H9 (cell line): ENCODE measurements around the gene CDC5L. TPM values are rescaled to one million over a fixed set of nuclear protein-coding genes. Genes with fewer than 3 reads are reported as not detected.

ENCODE experiments used
- DNase-seq: peaks from one replicate; pipeline ENCODE4 v3.0.0-alpha.2; 2017
- H2AFZ ChIP-seq: one replicate; pipeline ENCODE4 v1.6.1; 2013; ENCODE audit warnings: mild to moderate bottlenecking, low read length, control low read depth, moderate library complexity
- H2AK5ac ChIP-seq: 2 replicates; pipeline ENCODE4 v1.6.1; 2013; ENCODE audit warnings: low read length, control low read depth, mixed read lengths; ENCODE audit not compliant: insufficient read length
- H2BK120ac ChIP-seq: one replicate; pipeline ENCODE4 v1.6.1; 2013; ENCODE audit warnings: low read depth, mild to moderate bottlenecking, low read length, control low read depth, inconsistent platforms; ENCODE audit not compliant: poor library complexity, severe bottlenecking
- H2BK12ac ChIP-seq: 2 replicates; pipeline ENCODE4 v1.6.1; 2013; ENCODE audit warnings: low read length, control low read depth, mixed read lengths, low read depth; ENCODE audit not compliant: insufficient read length
- H2BK15ac ChIP-seq: 2 replicates; pipeline ENCODE4 v1.6.1; 2013; ENCODE audit warnings: low read depth, low read length, control low read depth
- H2BK20ac ChIP-seq: one replicate; pipeline ENCODE4 v1.6.1; 2013; ENCODE audit warnings: low read depth, mild to moderate bottlenecking, low read length, control low read depth, inconsistent platforms; ENCODE audit not compliant: poor library complexity, severe bottlenecking
- H2BK5ac ChIP-seq: 2 replicates; pipeline ENCODE4 v1.6.1; 2013; ENCODE audit warnings: low read length, control low read depth, mixed read lengths; ENCODE audit not compliant: insufficient read length
- H3K14ac ChIP-seq: 2 replicates; pipeline ENCODE4 v1.6.1; 2013; ENCODE audit warnings: low read length, control low read depth; ENCODE audit not compliant: insufficient read depth
- H3K18ac ChIP-seq: 2 replicates; pipeline ENCODE4 v1.6.1; 2013; ENCODE audit warnings: low read depth, mild to moderate bottlenecking, mixed read lengths, low read length, control low read depth; ENCODE audit not compliant: insufficient read length
- H3K23ac ChIP-seq: 2 replicates; pipeline ENCODE4 v1.6.1; 2013; ENCODE audit warnings: low read length, control low read depth, mixed read lengths, low read depth; ENCODE audit not compliant: insufficient read length
- H3K23me2 ChIP-seq: 2 replicates; pipeline ENCODE4 v1.6.1; 2013; ENCODE audit warnings: low read depth, mild to moderate bottlenecking, mixed read lengths, low read length, control low read depth; ENCODE audit not compliant: insufficient read length, poor library complexity, severe bottlenecking
- H3K27ac ChIP-seq: 2 replicates; pipeline ENCODE4 v1.5.1; 2013; ENCODE audit warnings: low read length, control low read depth, mixed read lengths, low read depth; ENCODE audit not compliant: insufficient read length
- H3K27me3 ChIP-seq: 2 replicates; pipeline ENCODE4 v1.6.1; 2013; ENCODE audit warnings: low read length, control low read depth, inconsistent platforms; ENCODE audit not compliant: insufficient read depth
- H3K4ac ChIP-seq: 2 replicates; pipeline ENCODE4 v1.6.1; 2013; ENCODE audit warnings: low read depth, mild to moderate bottlenecking, control low read depth, inconsistent platforms, low read length, moderate library complexity
- H3K4me1 ChIP-seq: 2 replicates; pipeline ENCODE4 v1.6.1; 2013; ENCODE audit warnings: low read length, control low read depth, inconsistent platforms; ENCODE audit not compliant: insufficient read depth
- H3K4me2 ChIP-seq: 2 replicates; pipeline ENCODE4 v1.6.1; 2013; ENCODE audit warnings: low read length, control low read depth, mixed read lengths; ENCODE audit not compliant: insufficient read length, insufficient read depth
- H3K56ac ChIP-seq: 2 replicates; pipeline ENCODE4 v1.6.1; 2013; ENCODE audit warnings: low read depth, mild to moderate bottlenecking, mixed read lengths, low read length, control low read depth; ENCODE audit not compliant: insufficient read length
- H3K79me1 ChIP-seq: 2 replicates; pipeline ENCODE4 v1.6.1; 2013; ENCODE audit warnings: low read depth, mild to moderate bottlenecking, moderate library complexity, low read length, control low read depth, inconsistent platforms; ENCODE audit not compliant: insufficient read depth, poor library complexity, severe bottlenecking
- H3K79me2 ChIP-seq: 2 replicates; pipeline ENCODE4 v1.6.1; 2013; ENCODE audit warnings: low read length, control low read depth, inconsistent platforms; ENCODE audit not compliant: insufficient read depth
- H3K9ac ChIP-seq: 2 replicates; pipeline ENCODE4 v1.6.1; 2013; ENCODE audit warnings: low read length, control low read depth, mixed read lengths; ENCODE audit not compliant: insufficient read length; ENCODE audit errors: extremely low read depth
- H3K9me3 ChIP-seq: one replicate; pipeline ENCODE4 v1.6.1; 2013; ENCODE audit warnings: low read depth, low read length, inconsistent platforms; ENCODE audit not compliant: control insufficient read depth
- H3T11ph ChIP-seq: one replicate; pipeline ENCODE4 v1.6.1; 2013; ENCODE audit warnings: mild to moderate bottlenecking, low read length, control low read depth, inconsistent platforms
- H4K20me1 ChIP-seq: one replicate; pipeline ENCODE4 v1.6.1; 2013; ENCODE audit not compliant: control insufficient read depth, insufficient read length, insufficient read depth
- H4K5ac ChIP-seq: 2 replicates; pipeline ENCODE4 v1.6.1; 2013; ENCODE audit warnings: low read depth, mild to moderate bottlenecking, mixed read lengths, low read length, control low read depth; ENCODE audit not compliant: insufficient read length
- H4K8ac ChIP-seq: replicated peaks from 2 replicates; pipeline ENCODE4 v1.6.1; 2013; ENCODE audit warnings: low read length, control low read depth, mixed read lengths, low read depth; ENCODE audit not compliant: insufficient read length
- H4K91ac ChIP-seq: 2 replicates; pipeline ENCODE4 v1.6.1; 2013; ENCODE audit warnings: low read depth, mild to moderate bottlenecking, moderate library complexity, mixed read lengths, low read length, control low read depth; ENCODE audit not compliant: insufficient read length
- H3K27ac Mint-ChIP-seq, 3 experiments: 2 replicates in 2 of 3; 3 replicates in 1 of 3; pipeline ENCODE4 v1.8.0; 2020 to 2021; ENCODE audit warnings: mixed read lengths in 3 of 3, mild to moderate bottlenecking in 1 of 3, moderate library complexity in 1 of 3
- H3K27me3 Mint-ChIP-seq: 2 replicates; pipeline ENCODE4 v1.8.0; 2021; ENCODE audit warnings: low read depth, mild to moderate bottlenecking, moderate library complexity, mixed read lengths
- H3K36me3 Mint-ChIP-seq, 3 experiments: 2 replicates in 2 of 3; 3 replicates in 1 of 3; pipeline ENCODE4 v1.8.0; 2020 to 2021; ENCODE audit warnings: low read depth in 3 of 3, mixed read lengths in 3 of 3; ENCODE audit not compliant: insufficient read depth in 1 of 3
- H3K4me1 Mint-ChIP-seq, 2 experiments: 2 replicates each; pipeline ENCODE4 v1.8.0; 2020; ENCODE audit warnings: mixed read lengths in 2 of 2
- H3K4me3 Mint-ChIP-seq, 2 experiments: 2 replicates in 1 of 2; 3 replicates in 1 of 2; pipeline ENCODE4 v1.8.0; 2020 to 2021; ENCODE audit warnings: mild to moderate bottlenecking in 2 of 2, mixed read lengths in 2 of 2, moderate library complexity in 1 of 2
- H3K9me3 Mint-ChIP-seq, 2 experiments: 2 replicates in 1 of 2; 3 replicates in 1 of 2; pipeline ENCODE4 v1.8.0; 2020; ENCODE audit warnings: mild to moderate bottlenecking in 2 of 2, mixed read lengths in 2 of 2, moderate library complexity in 1 of 2
- total RNA-seq: library from RNA; stranded (reverse); gene quantifications from 2 replicates; pipeline ENCODE4 v1.2.1, GENCODE V29; 2021
- TF ChIP-seq, protein P1 (sequence below): fragments of 200-600 bp; sonication (generic); conservative IDR thresholded peaks from 3 replicates; pipeline ENCODE4 v1.8.0; 2021; ENCODE audit warnings: antibody characterized with exemption, mild to moderate bottlenecking

CDC5L gene
- total RNA-seq, 1 experiment from 2014 or later = 34.3 TPM

DNA sequence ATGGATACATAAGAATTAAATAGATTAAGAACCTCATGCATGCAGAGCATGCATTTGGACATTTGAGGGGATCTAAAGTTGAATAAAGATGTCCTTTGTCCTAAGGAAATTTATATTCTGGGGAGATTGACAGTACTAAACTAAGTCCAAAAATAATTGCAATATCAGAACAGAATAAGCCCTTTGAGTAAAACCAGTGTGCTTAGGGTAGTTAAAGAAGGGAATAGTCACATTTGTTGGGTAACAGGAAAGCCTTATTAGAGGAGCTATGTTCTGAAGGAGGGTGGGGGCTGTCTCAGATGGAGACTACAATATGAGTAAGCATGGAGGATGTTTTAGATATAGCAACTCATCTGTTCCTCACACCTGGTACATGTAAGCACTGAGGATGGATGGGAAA, 35.8 kb downstream of the CDC5L start:
- Histone ChIP-seq H2BK12ac (no peak overlapping the region), H2AK5ac (no peak overlapping the region), H3K9ac (no peak overlapping the region), H4K5ac (no peak overlapping the region), H3K27me3 (no peaks in the 10 kb centered on the region), H3K4me1 (no peaks in the 10 kb centered on the region), H4K20me1 (no peaks in the 10 kb centered on the region), H3K56ac (no peak overlapping the region), H3K23ac (no peak overlapping the region), H2BK15ac (no peak overlapping the region), H3K4me2 (no peak overlapping the region), H2BK5ac (no peak overlapping the region), H3K23me2 (no peaks in the 10 kb centered on the region), H2AFZ (no peak overlapping the region), H4K8ac (no peak overlapping the region), H3K27ac (no peak overlapping the region), H3K14ac (no peak overlapping the region), H3K9me3 (no peaks in the 10 kb centered on the region), H3K18ac (no peak overlapping the region), H3K79me1 (no peaks in the 10 kb centered on the region), H2BK20ac (no peak overlapping the region), H3T11ph (no peak overlapping the region), H4K91ac (no peak overlapping the region), H2BK120ac (no peak overlapping the region), H3K79me2 (no peaks in the 10 kb centered on the region), H3K4ac (no peak overlapping the region)
- H3K27me3 Mint-ChIP-seq = no peaks in the 10 kb centered on the region
- no peak for DNase-seq
- H3K4me3 Mint-ChIP-seq = no peak overlapping the region
- peaks cover 12 to 77% (median 61%) of the 10 kb centered on the region in 3 experiments; a peak in 6 of 7 replicates for H3K36me3 Mint-ChIP-seq
- H3K4me1 Mint-ChIP-seq = no peaks in the 10 kb centered on the region
- H3K9me3 Mint-ChIP-seq = no peaks in the 10 kb centered on the region
- TF ChIP-seq, protein P1, sequence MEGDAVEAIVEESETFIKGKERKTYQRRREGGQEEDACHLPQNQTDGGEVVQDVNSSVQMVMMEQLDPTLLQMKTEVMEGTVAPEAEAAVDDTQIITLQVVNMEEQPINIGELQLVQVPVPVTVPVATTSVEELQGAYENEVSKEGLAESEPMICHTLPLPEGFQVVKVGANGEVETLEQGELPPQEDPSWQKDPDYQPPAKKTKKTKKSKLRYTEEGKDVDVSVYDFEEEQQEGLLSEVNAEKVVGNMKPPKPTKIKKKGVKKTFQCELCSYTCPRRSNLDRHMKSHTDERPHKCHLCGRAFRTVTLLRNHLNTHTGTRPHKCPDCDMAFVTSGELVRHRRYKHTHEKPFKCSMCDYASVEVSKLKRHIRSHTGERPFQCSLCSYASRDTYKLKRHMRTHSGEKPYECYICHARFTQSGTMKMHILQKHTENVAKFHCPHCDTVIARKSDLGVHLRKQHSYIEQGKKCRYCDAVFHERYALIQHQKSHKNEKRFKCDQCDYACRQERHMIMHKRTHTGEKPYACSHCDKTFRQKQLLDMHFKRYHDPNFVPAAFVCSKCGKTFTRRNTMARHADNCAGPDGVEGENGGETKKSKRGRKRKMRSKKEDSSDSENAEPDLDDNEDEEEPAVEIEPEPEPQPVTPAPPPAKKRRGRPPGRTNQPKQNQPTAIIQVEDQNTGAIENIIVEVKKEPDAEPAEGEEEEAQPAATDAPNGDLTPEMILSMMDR = no peak
- no peak overlapping the region for H3K27ac Mint-ChIP-seq
